ENCODE results near the gene ARHGAP29.
"Not testable (repeated sequence)": the region's sequence is repeated elsewhere in the genome, so short reads cannot be mapped to it uniquely, and the experiment has no call there.

The ARHGAP29 gene

DNA sequence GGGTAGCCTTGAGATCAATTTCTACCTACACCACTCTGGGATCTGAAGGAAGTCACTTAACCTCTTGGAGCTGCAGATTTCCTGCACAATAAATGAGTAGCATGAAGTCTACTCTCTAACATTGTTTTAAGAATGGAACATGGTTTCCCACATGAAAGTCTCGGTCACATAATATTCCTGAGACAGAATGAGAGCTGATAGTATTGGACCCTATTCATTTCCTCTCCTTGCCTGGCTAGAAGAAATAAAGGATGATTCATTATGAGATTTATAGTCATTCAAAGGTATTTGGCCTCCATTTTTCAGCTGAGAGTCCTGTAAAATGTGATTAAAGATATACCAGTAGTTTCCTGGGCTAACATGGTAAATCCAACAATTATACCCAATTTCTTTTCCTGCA lies 56.7 kb downstream of the ARHGAP29 start:
- DNase-seq (ENCODE audit: low read depth) = no peak

DNA sequence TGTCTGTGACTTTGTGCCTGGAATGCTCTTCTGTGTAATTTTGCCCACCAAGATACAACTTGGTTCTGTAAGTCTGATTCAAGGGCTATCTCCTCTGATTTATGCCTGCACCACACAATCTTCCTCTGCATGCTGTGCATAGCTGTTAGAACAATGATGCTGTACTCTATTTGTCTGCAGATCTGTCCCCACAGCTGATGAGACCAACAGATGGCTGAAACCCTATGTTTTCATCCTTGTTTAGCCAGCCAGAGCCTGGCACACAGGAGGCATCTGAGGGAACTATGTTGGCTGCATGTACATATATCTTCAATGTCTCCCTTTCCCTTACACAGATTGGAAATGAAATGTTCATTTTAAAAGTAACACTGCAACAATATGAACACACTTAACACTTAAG lies 58.5 kb downstream of the ARHGAP29 start:
- no peak for DNase-seq (ENCODE audit: low read depth)

DNA sequence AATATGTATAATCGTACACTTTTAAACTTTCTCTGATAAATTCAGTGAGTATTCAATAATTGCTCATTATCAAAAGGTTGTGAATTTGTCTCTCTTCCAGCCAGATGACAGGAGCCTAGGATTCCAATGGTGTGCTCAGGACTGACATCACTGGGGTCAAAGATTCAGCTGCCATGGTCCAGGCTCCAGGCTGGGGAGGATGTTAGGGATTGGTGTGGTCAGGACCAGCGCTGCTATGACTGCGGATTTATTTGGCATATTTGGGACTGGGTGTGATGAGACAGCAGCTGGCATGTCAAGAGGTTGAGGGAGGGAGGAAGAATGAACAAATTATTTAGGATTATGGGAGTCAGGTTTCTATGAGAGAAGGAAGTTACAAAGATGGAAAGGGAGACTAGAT lies 68.3 kb downstream of the ARHGAP29 start:
- DNase-seq (ENCODE audit: low read depth) = no peak

DNA sequence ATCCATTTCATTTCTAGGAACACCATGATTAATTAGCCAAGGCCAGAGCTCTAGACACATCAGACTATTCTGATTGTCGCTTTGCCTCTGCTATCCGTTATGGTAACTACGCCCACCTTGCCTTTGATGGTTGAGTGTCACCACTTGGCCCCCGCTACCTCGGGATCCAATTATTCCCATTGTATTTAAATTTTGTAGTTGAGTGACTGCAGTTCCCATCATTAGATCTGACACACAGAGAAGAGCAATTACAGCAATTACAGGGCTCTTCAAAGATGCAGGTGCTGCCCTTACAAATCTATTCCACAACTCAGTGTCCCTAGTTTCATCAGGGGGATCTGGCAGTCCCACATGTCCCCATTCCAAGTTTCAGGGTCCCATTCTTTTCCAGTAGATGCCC lies 71.5 kb downstream of the ARHGAP29 start:
- DNase-seq (ENCODE audit: low read depth) = no peak

DNA sequence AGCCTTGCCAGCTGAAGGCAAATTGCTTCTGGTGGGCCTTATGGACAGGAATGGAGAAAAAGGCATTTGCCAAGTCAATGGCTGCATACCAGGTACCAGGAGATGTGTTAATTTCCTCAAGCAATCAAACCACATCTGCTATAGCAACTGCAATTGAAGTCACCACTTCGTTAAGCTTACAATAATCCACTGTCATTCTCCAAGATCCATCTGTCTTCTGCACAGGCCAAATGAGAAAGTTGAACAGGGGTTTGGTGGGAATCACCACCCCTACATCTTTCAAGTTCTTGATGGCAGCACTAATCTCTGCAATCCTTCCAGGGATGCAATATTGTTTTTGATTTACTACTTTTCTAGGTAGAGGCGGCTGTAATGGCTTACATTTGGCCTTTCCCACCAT lies 72.5 kb downstream of the ARHGAP29 start:
- not testable (repeated sequence) for DNase-seq (ENCODE audit: low read depth)

DNA sequence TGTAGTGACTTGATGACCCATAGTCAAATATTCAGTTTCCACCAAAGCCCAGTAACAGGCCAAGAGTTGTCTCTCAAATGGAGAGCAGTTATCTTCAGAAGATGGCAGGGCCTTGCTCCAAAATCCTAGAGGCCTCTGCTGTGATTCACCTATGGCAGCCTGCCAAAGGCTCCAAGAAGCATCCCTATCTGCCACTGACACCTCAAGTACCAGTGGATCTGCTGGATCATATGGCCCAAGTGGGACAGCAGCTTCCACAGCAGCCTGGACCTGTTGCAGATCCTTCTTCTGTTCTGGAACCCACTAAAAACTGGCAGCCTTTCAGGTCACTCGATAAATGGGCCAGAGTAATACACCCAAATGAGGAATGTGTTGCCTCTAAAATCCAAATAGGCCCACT lies 73.3 kb downstream of the ARHGAP29 start:
- DNase-seq (ENCODE audit: low read depth) = peak; percentile 17

DNA sequence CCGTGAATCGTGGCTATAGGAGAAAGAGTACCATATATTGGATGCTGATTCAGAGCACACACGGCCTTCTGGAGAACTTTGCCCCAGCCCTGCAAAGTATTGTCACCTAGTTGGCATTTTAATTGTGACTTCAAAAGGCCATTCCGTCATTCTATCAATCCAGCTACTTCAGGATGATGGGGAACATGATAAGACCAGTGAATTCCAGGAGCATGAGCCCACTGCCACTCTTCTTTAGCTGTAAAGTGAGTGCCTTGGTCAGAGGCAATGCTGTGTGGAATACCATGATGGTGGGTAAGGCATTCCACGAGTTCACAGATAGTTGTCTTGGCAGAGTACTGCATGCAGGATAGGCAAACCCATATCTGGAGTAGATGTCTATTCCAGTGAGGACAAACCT lies 74.1 kb downstream of the ARHGAP29 start:
- DNase-seq (ENCODE audit: low read depth) = not testable (repeated sequence)

DNA sequence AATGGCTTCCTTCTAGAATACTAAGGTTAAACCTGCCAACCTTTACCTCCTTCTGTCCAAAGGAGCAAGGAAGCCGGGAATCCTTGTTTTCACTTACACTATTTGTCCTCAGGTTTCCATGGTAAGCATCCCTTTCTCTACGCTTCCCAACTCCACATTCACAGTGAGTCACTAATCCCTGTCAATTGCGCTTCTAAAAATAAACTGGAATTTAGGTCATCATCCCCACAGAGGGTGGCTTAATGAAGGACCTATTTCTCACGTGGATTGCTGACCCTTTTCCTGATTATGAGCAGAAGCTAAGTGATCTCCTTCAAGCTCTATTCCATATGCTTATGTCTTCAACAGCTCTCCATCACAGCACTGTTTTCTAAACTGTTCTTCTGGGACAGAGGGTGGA lies 76.6 kb downstream of the ARHGAP29 start:
- DNase-seq (ENCODE audit: low read depth) = peak; percentile 73

DNA sequence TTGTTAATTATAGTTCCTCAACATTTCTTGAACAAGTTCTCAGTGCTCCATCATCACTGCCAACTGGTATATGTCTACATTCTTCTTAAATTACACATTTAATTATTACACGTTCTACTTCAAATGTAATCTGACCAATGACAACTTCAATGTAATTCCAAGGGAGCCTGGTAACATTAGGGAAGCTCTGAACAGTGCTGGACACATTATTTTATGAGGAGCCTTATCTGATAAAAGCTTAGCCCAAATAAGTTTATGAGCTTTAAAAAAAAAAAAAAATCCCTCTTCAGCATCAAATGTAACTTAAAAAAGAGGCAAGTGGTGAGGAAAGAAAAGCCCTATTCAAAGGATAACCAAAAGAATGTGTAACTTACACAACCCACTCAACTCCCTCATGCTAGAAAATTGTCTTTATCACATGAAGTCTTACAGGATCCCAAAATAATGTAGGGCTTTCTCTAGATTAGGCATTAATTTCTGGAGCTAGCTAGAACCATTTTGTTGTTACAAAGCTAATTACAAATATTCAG lies 81.2 kb downstream of the ARHGAP29 start:
- no peak for DNase-seq (ENCODE audit: low read depth)

DNA sequence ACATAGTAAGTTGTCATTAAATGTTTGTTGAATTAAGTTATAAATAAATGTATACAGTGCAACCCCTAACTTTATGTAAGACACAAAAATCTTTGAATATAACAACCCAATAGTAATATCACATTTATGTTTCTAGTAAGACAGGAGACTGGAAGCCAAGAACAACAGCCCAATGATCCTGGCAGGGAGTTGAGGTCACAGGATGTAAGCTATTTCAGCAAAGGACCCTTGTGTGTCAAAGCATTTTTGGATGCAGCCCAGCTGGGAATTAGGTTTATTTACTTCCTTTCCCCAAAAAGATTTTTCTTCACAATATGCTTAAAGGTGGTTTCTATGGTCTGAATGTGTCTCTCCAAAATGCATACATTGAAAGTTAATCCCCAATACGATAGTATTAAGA lies 82.4 kb downstream of the ARHGAP29 start:
- peak; percentile 47 for DNase-seq (ENCODE audit: low read depth)

DNA sequence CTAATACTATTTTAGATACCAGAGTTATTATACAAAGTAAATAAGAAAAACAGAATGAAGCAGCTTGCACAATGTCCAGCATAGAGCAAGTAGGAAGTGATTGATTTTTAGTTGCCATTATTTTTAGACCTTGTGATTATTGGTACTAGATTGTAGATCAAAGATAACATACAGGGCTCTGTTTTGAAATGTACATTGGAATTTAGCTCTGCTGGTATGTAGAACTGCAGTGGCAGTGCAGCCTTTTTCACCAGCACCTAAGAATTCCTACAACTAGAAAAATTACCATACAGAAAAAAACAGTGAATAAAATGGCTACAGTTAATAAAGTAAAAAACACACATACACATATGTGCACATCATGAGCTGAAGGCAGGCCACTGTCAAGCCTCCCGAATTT lies 84.3 kb downstream of the ARHGAP29 start:
- DNase-seq (ENCODE audit: low read depth) = no peak

DNA sequence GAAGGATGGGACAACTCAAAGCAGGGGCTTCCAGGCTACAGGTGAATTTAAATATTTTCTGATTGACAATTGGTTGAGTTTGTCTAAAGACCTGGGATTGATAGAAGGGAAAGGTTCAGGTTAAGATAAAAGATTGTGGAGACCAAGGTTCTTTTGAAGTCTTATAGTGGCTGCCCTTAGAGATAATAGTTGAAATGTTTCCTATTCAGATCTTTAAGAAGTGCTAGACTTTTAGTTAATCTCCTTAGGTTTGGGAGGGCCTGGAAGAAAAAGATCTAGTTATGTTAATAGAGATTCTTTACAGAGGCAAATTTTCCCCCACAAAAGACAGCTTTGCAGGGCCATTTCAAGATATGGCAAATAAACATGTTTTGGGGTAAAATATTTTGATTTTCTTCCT lies 88.2 kb downstream of the ARHGAP29 start:
- DNase-seq (ENCODE audit: low read depth) = not testable (repeated sequence)

DNA sequence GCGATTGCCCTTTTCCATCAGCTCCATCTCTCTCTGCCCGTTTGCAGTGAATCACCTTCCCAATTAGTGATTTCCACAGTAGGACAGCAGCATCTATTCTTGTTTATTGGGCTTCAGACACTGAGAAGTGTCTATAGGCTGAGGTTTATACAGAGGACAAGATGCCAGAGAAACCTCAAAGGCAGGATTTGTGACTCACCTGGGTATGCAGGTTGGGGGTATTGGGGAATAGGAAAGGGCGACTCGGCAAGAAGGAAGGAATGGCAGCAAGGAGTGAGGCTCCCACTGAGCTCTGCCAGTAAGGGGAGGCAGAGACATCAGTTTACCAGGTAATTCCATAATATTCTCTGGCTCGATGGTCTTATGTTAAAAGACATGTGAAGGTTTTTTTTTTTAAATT lies 91.1 kb downstream of the ARHGAP29 start:
- no peak for DNase-seq (ENCODE audit: low read depth)

DNA sequence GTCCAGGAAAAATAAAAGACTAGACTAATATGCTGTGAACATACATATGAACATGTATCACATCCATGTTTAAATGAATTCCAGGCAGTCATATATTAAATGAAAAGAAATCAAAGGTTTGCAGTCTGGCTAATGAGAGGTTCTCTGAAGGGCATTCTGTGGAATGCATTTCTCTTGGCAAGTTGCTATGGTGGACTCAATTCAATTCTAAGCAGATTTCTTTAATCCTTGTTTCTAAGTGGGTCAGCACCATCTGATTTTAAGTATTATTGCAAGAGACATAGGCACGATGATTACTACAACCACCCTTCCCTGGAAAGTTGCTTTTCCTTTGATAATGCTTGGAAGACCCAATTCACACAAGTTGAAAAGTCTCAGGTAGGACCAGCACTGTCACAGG lies 92.5 kb downstream of the ARHGAP29 start:
- DNase-seq (ENCODE audit: low read depth) = no peak

DNA sequence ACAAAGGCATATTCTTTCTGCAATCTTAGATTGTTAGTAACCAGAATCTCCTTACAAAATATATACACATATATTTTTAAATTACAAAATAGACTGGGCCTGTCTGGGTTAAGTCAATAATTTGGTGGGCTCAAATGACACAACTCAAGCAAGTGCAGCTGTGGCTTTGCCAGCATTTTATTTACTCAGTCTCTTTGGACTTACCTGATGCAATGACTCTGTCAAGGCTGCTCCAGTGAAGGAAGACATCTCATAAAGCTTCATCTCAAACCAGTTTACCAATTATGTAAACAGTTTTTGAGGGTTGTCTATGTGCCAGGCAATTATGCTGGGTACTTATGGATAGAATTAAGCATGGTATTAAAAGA lies 93.6 kb downstream of the ARHGAP29 start:
- DNase-seq (ENCODE audit: low read depth) = no peak

DNA sequence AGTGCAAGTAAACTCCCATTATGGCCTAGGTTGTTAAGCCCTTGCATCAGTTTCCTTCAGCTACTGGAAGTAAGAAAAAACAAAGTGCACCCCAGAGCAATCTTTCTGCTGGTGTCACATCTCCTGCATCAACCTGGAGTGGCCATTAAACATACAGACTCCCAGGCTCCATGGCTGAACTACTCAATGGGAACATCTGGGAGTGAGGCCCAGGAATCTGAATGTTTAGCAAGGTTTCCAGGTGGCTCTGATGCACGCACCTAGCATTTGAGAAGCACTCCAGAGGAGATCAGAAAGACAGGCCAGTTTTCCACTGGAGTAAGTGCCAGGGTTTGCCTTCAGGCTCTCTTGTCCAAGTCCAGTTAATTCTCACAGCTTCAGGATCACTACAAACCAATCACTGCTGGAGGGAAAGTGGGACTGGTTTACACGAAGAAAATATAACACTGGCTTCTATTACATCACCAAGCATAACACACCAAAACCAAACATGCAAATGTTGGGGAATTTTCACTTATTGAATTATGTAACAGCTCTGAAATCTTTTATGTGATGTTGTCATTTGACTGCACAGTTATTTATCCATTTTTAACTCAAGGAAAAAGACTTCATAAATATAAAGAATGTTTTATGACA lies 94.1 kb downstream of the ARHGAP29 start:
- DNase-seq (ENCODE audit: low read depth) = no peak

DNA sequence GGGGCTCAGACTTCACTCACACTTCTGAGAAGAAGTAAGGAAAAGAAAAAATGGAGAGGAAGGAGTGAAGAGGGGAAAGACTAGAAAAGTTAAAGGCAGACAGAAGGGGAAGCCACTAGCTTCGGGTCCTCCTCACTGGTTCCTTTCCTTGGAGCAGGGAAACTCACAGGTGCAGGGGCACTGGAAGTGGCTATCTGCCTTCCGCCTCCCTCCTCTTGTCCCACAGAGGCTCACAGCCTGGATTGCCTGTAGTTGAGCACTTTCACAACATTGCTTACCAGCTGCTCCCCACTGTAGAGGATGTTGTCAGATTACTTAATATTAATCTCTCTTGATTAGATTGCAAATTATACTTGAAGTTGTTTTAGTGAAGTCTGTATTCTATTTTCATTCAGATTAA lies 94.8 kb downstream of the ARHGAP29 start:
- DNase-seq (ENCODE audit: low read depth) = no peak

DNA sequence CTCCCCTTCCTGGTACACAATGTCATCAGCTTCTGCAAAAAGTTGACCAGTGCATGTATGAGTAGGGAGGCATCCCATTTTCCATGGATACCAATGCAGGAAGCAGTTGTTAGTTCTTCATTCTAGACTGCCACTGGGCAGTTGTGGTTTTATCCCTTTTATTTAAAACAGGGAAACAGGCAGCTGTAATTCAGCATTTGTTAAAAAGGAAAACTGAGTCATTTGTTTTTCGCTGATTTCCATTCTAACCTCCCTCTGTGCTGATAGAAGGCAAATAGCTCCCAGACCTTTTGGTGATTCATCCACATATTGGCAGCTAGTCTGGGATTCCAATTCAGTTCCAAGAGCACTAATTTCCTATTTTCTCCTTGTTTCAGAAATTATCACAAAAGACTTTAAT lies 95.4 kb downstream of the ARHGAP29 start:
- DNase-seq (ENCODE audit: low read depth) = peak; percentile 28

DNA sequence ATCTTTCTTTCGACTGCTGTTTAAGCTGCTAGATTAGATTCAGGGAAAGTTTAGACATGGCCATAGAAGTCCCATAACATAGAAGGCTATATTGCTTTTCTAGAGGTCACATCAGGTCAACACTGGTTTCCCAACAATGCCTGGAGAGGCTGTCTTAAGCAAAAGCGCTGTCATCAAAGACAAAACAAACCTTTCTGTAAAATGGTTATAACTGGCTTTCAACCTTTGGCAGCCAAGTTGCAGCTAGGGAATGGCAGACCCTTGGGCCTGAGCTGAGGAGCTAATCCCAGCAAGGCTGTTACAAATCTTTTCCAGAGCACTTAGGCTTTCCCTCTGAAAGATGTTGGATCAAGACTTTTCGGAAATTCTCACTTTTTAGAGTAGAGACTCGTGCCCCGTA lies 105.3 kb downstream of the ARHGAP29 start:
- no peak for DNase-seq (ENCODE audit: low read depth)

DNA sequence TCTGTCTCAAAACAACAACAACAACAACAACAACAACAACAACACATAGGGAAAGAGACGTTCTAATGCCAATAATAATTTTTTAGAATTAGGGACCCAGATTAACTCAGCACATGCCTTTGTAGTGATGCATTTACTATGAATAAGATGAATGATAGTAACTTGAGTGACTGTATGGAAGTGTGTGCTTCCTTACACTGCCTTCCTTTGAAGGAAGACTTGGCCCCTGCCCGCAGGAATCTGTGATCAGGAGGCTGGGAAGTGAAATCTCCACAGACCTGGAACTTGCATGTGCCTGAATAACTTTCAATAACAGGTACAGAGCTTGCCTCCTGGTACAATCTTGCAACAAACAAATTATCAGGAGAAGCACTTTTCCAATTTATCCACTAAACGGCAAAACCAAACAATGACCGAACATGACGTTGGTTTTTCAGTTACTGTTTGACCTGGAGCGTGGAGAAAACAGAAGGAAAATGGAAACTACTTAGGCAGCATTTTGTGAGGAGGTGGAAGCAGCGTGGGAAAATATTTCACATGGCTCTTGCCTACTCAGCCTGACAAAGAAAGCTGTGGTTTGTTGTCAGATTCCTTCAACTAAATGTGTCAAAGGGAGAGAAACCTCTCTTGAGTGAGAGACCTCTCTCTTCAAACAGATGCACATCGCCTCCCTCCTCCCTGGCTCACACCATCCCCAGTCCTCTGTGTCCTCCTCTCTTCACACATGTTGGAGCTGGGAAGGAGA lies 106.4 kb downstream of the ARHGAP29 start:
- no peak for DNase-seq (ENCODE audit: low read depth)

DNA sequence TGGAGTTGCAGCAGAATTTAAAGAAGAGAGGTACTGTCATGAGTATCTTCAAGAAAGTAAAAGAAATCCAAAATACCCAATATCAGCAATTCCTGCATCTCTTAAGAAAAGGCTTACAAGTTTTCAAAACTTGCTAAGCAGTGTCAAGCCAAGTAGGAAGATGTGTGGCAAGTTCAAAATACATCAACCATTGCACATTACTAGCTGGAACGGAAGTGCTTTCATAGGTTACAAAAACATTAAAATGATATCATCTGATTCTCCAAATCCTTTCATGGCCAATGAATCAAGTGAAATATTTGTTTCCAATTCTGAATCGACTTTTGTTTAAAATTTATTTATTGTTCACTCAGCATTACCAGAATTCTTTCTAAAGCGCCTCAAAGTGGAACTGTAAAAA lies 110.7 kb downstream of the ARHGAP29 start:
- no peak for DNase-seq (ENCODE audit: low read depth)

DNA sequence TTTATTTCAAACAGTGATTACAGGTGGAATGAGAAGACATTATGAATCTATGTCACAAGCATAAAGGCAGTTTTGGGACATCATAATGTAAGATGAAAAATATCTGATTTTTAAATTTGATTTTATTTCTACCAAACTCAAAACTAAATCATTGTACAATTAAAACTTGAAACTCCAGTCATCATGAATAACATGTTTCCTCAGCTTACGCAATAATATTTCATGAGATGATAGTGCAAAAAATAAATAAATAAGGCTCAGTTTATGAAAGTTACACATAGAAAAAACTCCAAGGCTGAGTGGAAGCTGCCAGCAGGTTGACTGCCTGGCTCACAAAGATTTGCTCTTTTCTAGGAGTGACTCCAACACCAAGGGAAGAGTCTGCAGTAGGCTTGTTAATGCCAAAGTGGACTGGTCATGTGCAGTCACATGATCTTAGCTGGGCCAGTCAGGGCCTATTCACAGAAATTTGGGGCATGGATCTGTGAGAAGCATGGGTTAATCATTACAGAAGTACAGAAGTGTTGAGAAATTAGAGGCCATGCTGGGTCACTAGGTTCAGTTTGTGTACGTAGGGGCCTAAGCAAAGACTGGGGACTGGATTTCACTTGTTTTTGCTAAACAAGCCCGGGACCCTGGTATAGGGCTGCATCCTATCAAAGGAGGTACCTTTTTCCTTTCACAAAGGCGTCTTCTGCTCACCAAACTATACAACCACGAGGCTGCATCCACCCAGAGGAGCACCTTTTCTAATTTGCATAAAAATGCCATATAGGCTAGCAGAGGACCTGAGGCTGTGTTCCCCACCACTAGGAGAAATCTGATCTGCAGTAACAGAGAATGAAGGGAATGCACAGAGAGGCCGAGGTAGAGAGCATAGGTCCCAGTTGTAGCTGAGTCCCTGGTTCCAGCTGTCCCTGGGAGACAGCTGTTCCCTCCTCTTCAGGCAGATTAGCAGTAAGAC lies 111.6 kb downstream of the ARHGAP29 start:
- DNase-seq (ENCODE audit: low read depth) = no peak

DNA sequence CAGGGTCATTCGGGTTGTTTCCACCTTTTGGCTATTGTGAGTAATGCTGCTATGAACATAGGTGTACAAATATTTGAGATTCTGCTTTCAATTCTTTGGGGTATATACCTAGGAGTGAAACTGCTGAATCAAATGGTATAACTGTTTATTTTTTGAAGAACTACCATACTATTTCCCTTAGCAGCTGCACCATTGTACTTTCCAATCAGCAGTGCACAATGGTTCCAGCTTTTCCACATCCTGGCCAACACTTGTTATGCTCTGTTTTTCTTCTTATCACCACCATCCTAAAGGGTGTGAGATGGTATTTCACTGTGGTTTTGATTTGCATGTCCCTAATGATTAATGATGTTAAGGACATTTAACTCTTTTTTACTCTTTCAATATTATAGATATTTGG lies 112.8 kb downstream of the ARHGAP29 start:
- DNase-seq (ENCODE audit: low read depth) = no peak

Measured in fibroblast of gingiva (primary cell).